PC-9 (cell line): ENCODE measurements around the gene RUNDC3A. TPM values are rescaled to one million over a fixed set of nuclear protein-coding genes. Genes with fewer than 3 reads are reported as not detected.
A peak's percentile ranks its signal among the peaks of the same experiment; 100 is the strongest.

Experiments used
- BruUV-seq: library from RNA; stranded (reverse); fragments of 400-500 nt; replicated peaks from 2 replicates; lab custom pipeline; 2021; lab: Mats Ljungman, UMichigan
- CTCF ChIA-PET: fragments of 300-600 bp; sonication (Branson Sonifier 250); formaldehyde crosslinking; loops from one replicate; lab custom pipeline; 2022; ENCODE audit warnings: antibody characterized with exemption; lab: Charles Lee
- POLR2A ChIA-PET: fragments of 300-600 bp; sonication (Branson Sonifier 250); formaldehyde crosslinking; loops from one replicate; lab custom pipeline; 2022; ENCODE audit warnings: antibody characterized with exemption; ENCODE audit not compliant: unreplicated experiment; lab: Charles Lee
- DNase-seq, 2 experiments: peaks; one replicate each; pipeline versions ENCODE4 v3.0.0 to v3.0.0-alpha.2; 2015 to 2022; ENCODE audit warnings: mixed read lengths in 1 of 2
- H2AFZ ChIP-seq: fragments of 200-600 bp; sonication (generic); 2 replicates; pipeline ENCODE4 v1.8.1; 2017; ENCODE audit warnings: antibody characterized with exemption
- H3F3A ChIP-seq: fragments of 200-600 bp; sonication (generic); 2 replicates; pipeline ENCODE4 v1.8.1; 2017; ENCODE audit warnings: antibody characterized with exemption, mild to moderate bottlenecking, low read depth; ENCODE audit not compliant: insufficient read depth
- H3K27ac ChIP-seq: fragments of 200-600 bp; sonication (generic); 2 replicates; pipeline ENCODE4 v1.6.1; 2016; ENCODE audit warnings: mixed run types
- H3K27me3 ChIP-seq: fragments of 200-600 bp; sonication (generic); 2 replicates; pipeline ENCODE4 v1.6.1; 2016; ENCODE audit warnings: low read depth, mixed run types; ENCODE audit not compliant: insufficient read depth
- H3K36me3 ChIP-seq: fragments of 200-600 bp; sonication (generic); 2 replicates; pipeline ENCODE4 v1.6.1; 2016; ENCODE audit warnings: low read depth, mixed run types
- H3K4me1 ChIP-seq: fragments of 200-600 bp; sonication (generic); replicated peaks from 2 replicates; pipeline ENCODE4 v1.6.1; 2016; ENCODE audit warnings: mixed run types; ENCODE audit not compliant: insufficient read depth
- H3K4me2 ChIP-seq: fragments of 200-600 bp; sonication (generic); 2 replicates; pipeline ENCODE4 v1.6.1; 2017; ENCODE audit warnings: mixed run types
- H3K4me3 ChIP-seq: fragments of 200-600 bp; sonication (generic); 2 replicates; pipeline ENCODE4 v1.6.1; 2016; ENCODE audit warnings: mixed run types
- H3K79me2 ChIP-seq: fragments of 200-600 bp; sonication (generic); 2 replicates; pipeline ENCODE4 v1.6.1; 2017; ENCODE audit warnings: low read depth, mixed run types
- H3K9me2 ChIP-seq: fragments of 200-600 bp; sonication (generic); 2 replicates; pipeline ENCODE4 v1.8.1; 2017; ENCODE audit warnings: mild to moderate bottlenecking; ENCODE audit not compliant: insufficient read depth
- H3K9me3 ChIP-seq: fragments of 200-600 bp; sonication (generic); 2 replicates; pipeline ENCODE4 v1.8.1; 2016; ENCODE audit warnings: low read depth; ENCODE audit not compliant: insufficient read depth
- H4K20me1 ChIP-seq: fragments of 200-600 bp; sonication (generic); 2 replicates; pipeline ENCODE4 v1.8.1; 2017; ENCODE audit not compliant: insufficient read depth
- CTCF ChIP-seq: fragments of 200-600 bp; sonication (generic); conservative IDR thresholded peaks from 2 replicates; pipeline ENCODE4 v1.6.1; 2017; ENCODE audit warnings: mixed run types, antibody characterized with exemption, mild to moderate bottlenecking, moderate library complexity
- EZH2 ChIP-seq: fragments of 200-600 bp; sonication (generic); IDR thresholded peaks from 2 replicates; pipeline ENCODE4 v1.8.0; 2017; ENCODE audit warnings: antibody characterized with exemption, low read depth
- intact Hi-C: fragments of 100-400 bp; cut with micrococcal nuclease; formaldehyde crosslinking; loops from one replicate; pipeline ENCODE4 v1.10.0; 2022; ENCODE audit not compliant: unreplicated experiment
- total RNA-seq: library from RNA; stranded (reverse); gene quantifications from 2 replicates; pipeline ENCODE4 v1.2.3, GENCODE V29; 2021

Gene RUNDC3A
- total RNA-seq, 1 experiment from 2014 or later: not detected

DNA sequence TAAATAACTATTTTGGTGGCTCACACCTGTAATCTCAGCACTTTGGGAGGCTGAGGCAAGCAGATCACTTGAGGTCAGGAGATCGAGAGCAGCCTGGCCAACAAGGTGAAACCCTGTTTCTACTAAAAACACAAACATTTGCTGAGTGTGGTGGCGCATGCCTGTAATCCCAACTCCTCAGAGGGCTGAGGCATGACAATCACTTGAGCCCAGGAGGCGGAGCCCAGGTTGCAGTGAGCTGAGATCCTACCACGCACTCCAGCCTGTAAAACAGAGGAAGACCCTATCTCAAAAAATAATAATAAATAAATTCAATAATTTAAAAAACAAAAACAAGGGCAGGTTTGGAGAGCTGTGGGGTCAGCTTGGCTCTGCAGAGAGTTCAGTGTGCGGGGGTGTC, 34.8 kb upstream of the RUNDC3A start:
- Histone ChIP-seq H3F3A (no peaks in the 10 kb centered on the region), H3K9me2 (no peaks in the 10 kb centered on the region), H3K36me3 (no peaks in the 10 kb centered on the region), H3K27me3 (0 out of 2 replicates have a peak, but pooled peaks cover 4% of the 10 kb centered on the region), H4K20me1 (no peaks in the 10 kb centered on the region), H3K9me3 (no peaks in the 10 kb centered on the region), H3K4me1 (no peaks in the 10 kb centered on the region), H2AFZ (no peak overlapping the region), H3K79me2 (no peaks in the 10 kb centered on the region), H3K4me3 (no peak overlapping the region), H3K4me2 (no peak overlapping the region), H3K27ac (no peak overlapping the region)
- BruUV-seq: no TSS peak
- TF ChIP-seq CTCF: no peak
- no peak for TF ChIP-seq EZH2
- POLR2A ChIA-PET: no interaction called here
- no peak for DNase-seq
- intact Hi-C loops: no loop called here
- CTCF ChIA-PET: no interaction called here

GRCh38 chr17:44277976-44278375, 30.4 kb upstream of the RUNDC3A start:
- ChIA-PET POLR2A (interaction anchor here (0.6 kb wide), 1 partner anchor 415 kb away, joined by 3 read pairs; no protein-coding TSS in a partner anchor), CTCF (no interaction called here)
- no peak for TF ChIP-seq CTCF
- TF ChIP-seq EZH2: no peak
- intact Hi-C loops: no loop called here
- H3K9me2 ChIP-seq: no peaks in the 10 kb centered on the region
- no peaks in the 10 kb centered on the region for H4K20me1 ChIP-seq
- H3F3A ChIP-seq: no peaks in the 10 kb centered on the region
- no peak overlapping the region for H2AFZ ChIP-seq
- H3K4me2 ChIP-seq: no peak overlapping the region
- BruUV-seq: no TSS peak
- H3K27me3 ChIP-seq: no peaks in the 10 kb centered on the region
- no peaks in the 10 kb centered on the region for H3K79me2 ChIP-seq
- no peaks in the 10 kb centered on the region for H3K36me3 ChIP-seq
- 0 out of 2 replicates have a peak, but pooled peaks cover 5% of the 10 kb centered on the region for H3K4me1 ChIP-seq
- no peak for DNase-seq
- H3K9me3 ChIP-seq: no peaks in the 10 kb centered on the region
- H3K4me3 ChIP-seq: no peak overlapping the region
- H3K27ac ChIP-seq: no peak overlapping the region

DNA sequence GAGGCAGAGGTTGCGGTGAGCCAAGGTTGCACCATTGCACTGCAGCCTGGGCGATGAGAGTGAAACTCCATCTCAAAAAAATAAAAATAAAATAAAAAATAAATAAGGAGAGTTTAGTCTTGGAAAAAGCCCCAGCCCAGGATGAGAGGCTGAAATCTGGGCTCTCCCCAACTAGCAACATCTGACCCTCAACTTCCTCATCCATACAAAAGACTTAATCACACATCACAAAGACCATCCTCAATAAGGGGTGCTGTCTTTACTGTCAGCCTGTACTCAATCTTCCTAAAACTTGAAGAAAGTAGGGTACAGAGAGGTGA, 29.1 kb upstream of the RUNDC3A start:
- 0 out of 2 replicates have a peak, but pooled peaks cover 5% of the 10 kb centered on the region for H3K4me1 ChIP-seq
- ChIA-PET CTCF (interaction anchor here (0.6 kb wide), 1 partner anchor 61 kb away, joined by 3 read pairs; no protein-coding TSS in a partner anchor), POLR2A (no interaction called here)
- no peak overlapping the region for H2AFZ ChIP-seq
- TF ChIP-seq CTCF (no peak), EZH2 (no peak)
- DNase-seq: no peak
- H3K79me2 ChIP-seq: no peaks in the 10 kb centered on the region
- no TSS peak for BruUV-seq
- no peaks in the 10 kb centered on the region for H3K9me3 ChIP-seq
- no peaks in the 10 kb centered on the region for H3F3A ChIP-seq
- H3K4me3 ChIP-seq: no peak overlapping the region
- no peaks in the 10 kb centered on the region for H3K27me3 ChIP-seq
- no peak overlapping the region for H3K27ac ChIP-seq
- no peaks in the 10 kb centered on the region for H4K20me1 ChIP-seq
- H3K4me2 ChIP-seq: peak overlapping the region; percentile 40; the same call in 1 of the 2 replicates
- no peaks in the 10 kb centered on the region for H3K36me3 ChIP-seq
- intact Hi-C loops: no loop called here
- no peaks in the 10 kb centered on the region for H3K9me2 ChIP-seq
